HepG2 (cell line): ENCODE results near the gene GATD1. TPM values are rescaled to one million over a fixed set of nuclear protein-coding genes. Genes with fewer than 3 reads are reported as not detected.
A peak's percentile ranks its signal among the peaks of the same experiment; 100 is the strongest.
"Not testable (repeated sequence)": the region's sequence is repeated elsewhere in the genome, so short reads cannot be mapped to it uniquely, and the experiment has no call there.

Experiments used
- ATAC-seq: fragments of 200-7000 bp; cut with Tn5 transposase; 3 replicates; pipeline ENCODE4 v1.9.1; 2020; ENCODE audit warnings: mild to moderate bottlenecking, moderate library complexity
- BruUV-seq: library from RNA; stranded (reverse); fragments of 400-500 nt; replicated peaks from 2 replicates; lab custom pipeline; 2021; lab: Mats Ljungman, UMichigan
- CTCF ChIA-PET: fragments of 300-600 bp; formaldehyde crosslinking; extraction: SDS; loops from one replicate; lab custom pipeline; 2021; ENCODE audit warnings: low total read pairs, inconsistent platforms, low intra/inter-chr PET ratio; lab: Yijun Ruan, JAX
- POLR2A ChIA-PET: fragments of 350-600 bp; sonication (Branson Sonifier 250); formaldehyde crosslinking; loops from one replicate; lab custom pipeline; 2020; ENCODE audit warnings: antibody characterized with exemption, inconsistent platforms; lab: Yijun Ruan, JAX
- DNase-seq: peaks from one replicate; pipeline ENCODE4 v3.0.0-alpha.2; 2015; ENCODE audit warnings: low spot score
- FAIRE-seq: peaks from 3 replicates; lab custom pipeline; 2011; peaks lifted over from hg19 to GRCh38; lab: Jason Lieb, UNC
- H2AFZ ChIP-seq: one replicate; pipeline ENCODE4 v1.6.1; 2011; ENCODE audit warnings: low read length, inconsistent platforms
- H3K27ac ChIP-seq: fragments of 300-600 bp; 3 replicates; pipeline ENCODE4 v1.8.0; 2011; ENCODE audit warnings: mixed run types, mild to moderate bottlenecking, mixed read lengths, low read length, inconsistent platforms; ENCODE audit not compliant: insufficient read depth; ENCODE audit errors: extremely low read length
- H3K27me3 ChIP-seq, 2 experiments: fragments of 200-600 bp in 1 of 2; 2 replicates in 1 of 2; 3 replicates in 1 of 2; pipeline versions ENCODE4 v1.6.0 to v1.8.0; 2011; ENCODE audit warnings: low read length in 2 of 2, mild to moderate bottlenecking in 2 of 2, moderate library complexity in 2 of 2, inconsistent platforms in 1 of 2; ENCODE audit not compliant: insufficient read depth in 2 of 2, control insufficient read depth in 1 of 2
- H3K36me3 ChIP-seq, 2 experiments: fragments of 200-600 bp in 1 of 2; replicated peaks in 1 of 2; 2 replicates in 1 of 2; 3 replicates in 1 of 2; pipeline versions ENCODE4 v1.5.1 to v1.8.0; 2011; ENCODE audit warnings: low read length in 2 of 2, inconsistent platforms in 1 of 2; ENCODE audit not compliant: insufficient read depth in 2 of 2, control insufficient read depth in 1 of 2
- H3K4me1 ChIP-seq: 2 replicates; pipeline ENCODE4 v1.5.1; 2012; ENCODE audit warnings: low read length, inconsistent platforms; ENCODE audit not compliant: insufficient read depth
- H3K4me2 ChIP-seq: 2 replicates; pipeline ENCODE4 v1.6.0; 2011; ENCODE audit warnings: low read depth, low read length, inconsistent platforms
- H3K4me3 ChIP-seq, 3 experiments: fragments of 200-600 bp in 1 of 3; sonication (generic), shearing (Covaris generic) in 1 of 3; replicated peaks in 1 of 3; 2 replicates each; pipeline ENCODE4 v1.5.1; 2011 to 2016; ENCODE audit warnings: low read length in 3 of 3, inconsistent platforms in 2 of 3, low read depth in 2 of 3, mild to moderate bottlenecking in 2 of 3, control low read depth in 1 of 3, mixed read lengths in 1 of 3; ENCODE audit not compliant: insufficient read depth in 1 of 3
- H3K79me2 ChIP-seq: one replicate; pipeline ENCODE4 v1.6.1; 2011; ENCODE audit warnings: low read length, inconsistent platforms; ENCODE audit not compliant: insufficient read depth
- H3K9ac ChIP-seq: 2 replicates; pipeline ENCODE4 v1.6.0; 2011; ENCODE audit warnings: mild to moderate bottlenecking, low read depth, low read length, inconsistent platforms; ENCODE audit not compliant: insufficient read depth
- H3K9me3 ChIP-seq: 2 replicates; pipeline ENCODE4 v1.5.1; 2012; ENCODE audit warnings: mild to moderate bottlenecking, low read length
- H4K20me1 ChIP-seq: 2 replicates; pipeline ENCODE4 v1.6.0; 2011; ENCODE audit warnings: inconsistent platforms, mild to moderate bottlenecking, low read length, moderate library complexity; ENCODE audit not compliant: insufficient read depth
- RFX3 ChIP-seq: IDR thresholded peaks from 2 replicates; pipeline ENCODE4 v1.6.1; 2016; ENCODE audit warnings: missing biosample characterization, missing genetic modification reagents
- ZFX ChIP-seq: sonication (generic); formaldehyde crosslinking; IDR thresholded peaks from 2 replicates; pipeline ENCODE4 v1.4.0; 2020; ENCODE audit warnings: mild to moderate bottlenecking, low read depth, missing genetic modification reagents, moderate library complexity
- WGBS: methylation state at CpG from one replicate; pipeline ENCODE4 v1.1.6; 2017; ENCODE audit warnings: low lambda C conversion rate; 5-methylcytosine and 5-hydroxymethylcytosine counted together
- in situ Hi-C: cut with HindIII; loops from 2 replicates; pipeline ENCODE4 v1.10.0; 2017; ENCODE audit warnings: low pct_unique_long_range_greater_than_20kb; ENCODE audit not compliant: extremely low pct_ligation_motif_present
- intact Hi-C: fragments of 100-400 bp; cut with micrococcal nuclease; formaldehyde crosslinking; loops from one replicate; pipeline ENCODE4 v1.10.0; 2022; ENCODE audit not compliant: unreplicated experiment
- polyA plus RNA-seq, 8 experiments: library from polyadenylated mRNA; depleted of rRNA in 3 of 8; stranded (reverse) in 7 of 8; unstranded in 1 of 8; fragments of >200 nt; fragmentation: Illumina TruSeq in 4 of 8; extraction: Trizol in 4 of 8; gene quantifications; 2 replicates each; pipeline versions ENCODE4 v1.2.1 to v1.2.3, GENCODE V29; 2011 to 2016; ENCODE audit warnings: low read depth in 4 of 8, missing spikeins in 1 of 8, mixed read lengths in 1 of 8; ENCODE audit not compliant: insufficient read depth in 1 of 8
- total RNA-seq, 5 experiments: library from RNA; depleted of rRNA; stranded (reverse); fragments of >200 nt; fragmentation: Illumina TruSeq; extraction: Trizol; gene quantifications; 2 replicates each; pipeline ENCODE4 v1.2.3, GENCODE V29; 2016; ENCODE audit warnings: low read depth in 1 of 5
- TF ChIP-seq, protein P1 (sequence below): sonication (generic); IDR thresholded peaks from 2 replicates; pipeline ENCODE4 v1.6.1; 2016; ENCODE audit warnings: low read depth, borderline replicate concordance
- TF ChIP-seq, protein P2 (sequence below): sonication (generic); formaldehyde crosslinking; IDR thresholded peaks from 2 replicates; pipeline ENCODE4 v1.4.0; 2020; ENCODE audit warnings: missing genetic modification reagents

GATD1 gene
- total and polyA plus RNA-seq, 2 of the 13 experiments (the other 11 are each of a cell fraction or from before 2014, with no cell fraction given), result 31.3 to 60.5 TPM

- peak overlapping the region in 1 of 3 experiments; percentile 30; a peak in 2 of 6 replicates for H3K4me3 ChIP-seq
- peak overlapping the region; percentile 1; the same call in 1 of the 2 replicates for H3K9ac ChIP-seq
- ATAC-seq (peak; percentile 67), DNase-seq (no peak), FAIRE-seq (no peak)
- peak overlapping the region; percentile 61 for H3K4me2 ChIP-seq
- CTCF ChIA-PET, result no interaction called here
- H3K36me3 ChIP-seq, result no peaks in the 10 kb centered on the region
- H3K4me1 ChIP-seq, result peaks cover 31% of the 10 kb centered on the region
- in situ Hi-C loops, result no loop called here
- WGBS, result 0% methylated on average over 2 of the region's 11 CpGs
- no peaks in the 10 kb centered on the region for H3K9me3 ChIP-seq
- TF ChIP-seq RFX3 (no peak), ZFX (CRISPR knock-in tag) (peak; percentile 22; the same call in 1 of the 2 replicates)
- TF ChIP-seq, protein P1, sequence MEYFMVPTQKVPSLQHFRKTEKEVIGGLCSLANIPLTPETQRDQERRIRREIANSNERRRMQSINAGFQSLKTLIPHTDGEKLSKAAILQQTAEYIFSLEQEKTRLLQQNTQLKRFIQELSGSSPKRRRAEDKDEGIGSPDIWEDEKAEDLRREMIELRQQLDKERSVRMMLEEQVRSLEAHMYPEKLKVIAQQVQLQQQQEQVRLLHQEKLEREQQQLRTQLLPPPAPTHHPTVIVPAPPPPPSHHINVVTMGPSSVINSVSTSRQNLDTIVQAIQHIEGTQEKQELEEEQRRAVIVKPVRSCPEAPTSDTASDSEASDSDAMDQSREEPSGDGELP, result peak; percentile 52; the same call in 1 of the 2 replicates
- TF ChIP-seq, protein P2, sequence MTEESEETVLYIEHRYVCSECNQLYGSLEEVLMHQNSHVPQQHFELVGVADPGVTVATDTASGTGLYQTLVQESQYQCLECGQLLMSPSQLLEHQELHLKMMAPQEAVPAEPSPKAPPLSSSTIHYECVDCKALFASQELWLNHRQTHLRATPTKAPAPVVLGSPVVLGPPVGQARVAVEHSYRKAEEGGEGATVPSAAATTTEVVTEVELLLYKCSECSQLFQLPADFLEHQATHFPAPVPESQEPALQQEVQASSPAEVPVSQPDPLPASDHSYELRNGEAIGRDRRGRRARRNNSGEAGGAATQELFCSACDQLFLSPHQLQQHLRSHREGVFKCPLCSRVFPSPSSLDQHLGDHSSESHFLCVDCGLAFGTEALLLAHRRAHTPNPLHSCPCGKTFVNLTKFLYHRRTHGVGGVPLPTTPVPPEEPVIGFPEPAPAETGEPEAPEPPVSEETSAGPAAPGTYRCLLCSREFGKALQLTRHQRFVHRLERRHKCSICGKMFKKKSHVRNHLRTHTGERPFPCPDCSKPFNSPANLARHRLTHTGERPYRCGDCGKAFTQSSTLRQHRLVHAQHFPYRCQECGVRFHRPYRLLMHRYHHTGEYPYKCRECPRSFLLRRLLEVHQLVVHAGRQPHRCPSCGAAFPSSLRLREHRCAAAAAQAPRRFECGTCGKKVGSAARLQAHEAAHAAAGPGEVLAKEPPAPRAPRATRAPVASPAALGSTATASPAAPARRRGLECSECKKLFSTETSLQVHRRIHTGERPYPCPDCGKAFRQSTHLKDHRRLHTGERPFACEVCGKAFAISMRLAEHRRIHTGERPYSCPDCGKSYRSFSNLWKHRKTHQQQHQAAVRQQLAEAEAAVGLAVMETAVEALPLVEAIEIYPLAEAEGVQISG (CRISPR knock-in tag), result 0 out of 2 replicates have a peak, but pooled peaks have one; percentile 28
- no peak overlapping the region for H2AFZ ChIP-seq
- POLR2A ChIA-PET, result interaction anchor here (0.8 to 2.1 kb wide), 2 partner anchors 10 to 39 kb away, joined by 3 to 5 read pairs; partner anchors contain the start of gene TALDO1
- H3K27me3 ChIP-seq, result peaks cover 3 to 17% of the 10 kb centered on the region in 2 experiments
- intact Hi-C loops, result no loop called here
- H3K79me2 ChIP-seq, result no peaks in the 10 kb centered on the region
- no peaks in the 10 kb centered on the region for H4K20me1 ChIP-seq
- BruUV-seq, result no TSS peak
- no peak overlapping the region for H3K27ac ChIP-seq
Observed at GRCh38 chr11:737366-737765, 39.9 kb downstream of the GATD1 start.

DNA sequence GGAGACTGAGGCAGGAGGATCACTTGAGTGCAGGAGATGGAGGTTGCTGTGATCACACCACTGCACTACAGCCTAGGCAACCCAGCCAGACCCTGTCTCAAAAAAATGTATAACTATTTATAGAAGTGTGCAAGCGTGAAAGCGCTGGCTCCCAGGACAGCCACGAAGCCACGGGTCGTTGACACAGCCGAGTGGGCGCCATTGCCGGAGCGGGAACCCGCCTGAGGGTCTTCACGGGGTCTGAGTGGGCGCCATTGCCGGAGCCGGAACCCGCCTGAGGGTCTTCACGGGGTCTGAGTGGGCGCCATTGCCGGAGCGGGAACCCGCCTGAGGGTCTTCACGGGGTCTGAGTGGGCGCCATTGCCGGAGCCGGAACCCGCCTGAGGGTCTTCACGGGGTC, 42.7 kb downstream of the GATD1 start:
- H4K20me1 ChIP-seq, H3K9ac ChIP-seq, H3K9me3 ChIP-seq, DNase-seq, in situ Hi-C loops, H3K79me2 ChIP-seq, H2AFZ ChIP-seq, intact Hi-C loops, CTCF ChIA-PET, H3K4me2 ChIP-seq, H3K27ac ChIP-seq, POLR2A ChIA-PET, BruUV-seq, H3K4me3 ChIP-seq, ATAC-seq, H3K36me3 ChIP-seq, FAIRE-seq: not testable (repeated sequence)
- WGBS, result 80% methylated on average over 3 of the region's 26 CpGs
- Histone ChIP-seq H3K27me3 (peaks cover 3 to 17% of the 10 kb centered on the region in 2 experiments), H3K4me1 (peaks cover 44% of the 10 kb centered on the region)
